ENCODE results near the gene PPP1R1C.

PPP1R1C gene

DNA sequence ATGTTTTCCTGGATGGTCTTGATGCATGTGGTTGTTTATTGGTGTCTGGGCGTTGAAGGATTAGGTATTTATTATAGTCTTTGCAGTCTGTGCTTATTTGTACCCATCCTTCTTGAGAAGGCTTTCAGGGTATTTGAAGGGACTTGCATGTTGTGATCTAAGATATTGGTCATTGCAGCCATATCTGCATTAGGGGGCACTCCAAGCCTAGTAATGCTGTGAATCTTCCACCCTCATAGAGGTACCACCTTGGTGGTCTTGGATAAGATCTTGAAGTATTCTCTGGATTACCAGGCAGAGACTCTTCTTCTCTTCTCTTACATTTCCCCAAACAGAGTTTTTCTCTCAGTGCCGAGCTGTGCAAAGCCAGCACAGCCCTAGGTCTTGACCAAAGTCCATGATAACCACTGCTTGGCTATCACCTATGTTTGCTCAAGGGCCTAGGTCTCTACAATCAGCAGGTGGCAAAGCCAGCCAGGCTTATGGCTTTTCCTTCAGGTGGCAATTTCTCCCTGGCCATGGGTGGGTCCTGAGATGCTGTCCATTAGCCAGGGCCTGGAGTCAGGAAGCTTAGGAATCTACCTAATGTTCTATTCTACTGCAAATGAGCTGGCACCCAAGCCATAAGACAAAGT is 15.4 kb upstream of the PPP1R1C start:
- DNase-seq (ENCODE audit: extremely low read depth in 1 of 2, low read depth in 1 of 2) = no peak

DNA sequence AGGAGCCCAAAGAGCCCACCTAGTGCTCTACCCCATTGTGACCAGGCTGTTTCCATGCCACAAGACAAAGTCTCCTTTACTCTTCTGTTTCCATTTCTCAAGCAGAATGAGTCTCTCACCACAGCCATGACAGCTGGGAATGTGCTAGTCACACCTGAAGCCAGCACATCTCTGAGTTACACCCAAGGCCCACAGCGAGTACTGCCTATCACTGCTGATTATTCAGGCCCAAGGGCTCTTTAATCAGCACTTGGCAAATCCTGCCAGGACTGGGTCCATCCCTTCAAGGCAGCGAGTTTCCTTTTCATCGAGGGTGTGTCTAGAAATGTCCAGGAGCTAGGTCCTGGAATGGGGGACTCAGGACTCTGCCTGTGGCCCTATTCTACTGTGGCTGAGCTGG is 14.6 kb upstream of the PPP1R1C start:
- DNase-seq (ENCODE audit: extremely low read depth in 1 of 2, low read depth in 1 of 2) = no peak

DNA sequence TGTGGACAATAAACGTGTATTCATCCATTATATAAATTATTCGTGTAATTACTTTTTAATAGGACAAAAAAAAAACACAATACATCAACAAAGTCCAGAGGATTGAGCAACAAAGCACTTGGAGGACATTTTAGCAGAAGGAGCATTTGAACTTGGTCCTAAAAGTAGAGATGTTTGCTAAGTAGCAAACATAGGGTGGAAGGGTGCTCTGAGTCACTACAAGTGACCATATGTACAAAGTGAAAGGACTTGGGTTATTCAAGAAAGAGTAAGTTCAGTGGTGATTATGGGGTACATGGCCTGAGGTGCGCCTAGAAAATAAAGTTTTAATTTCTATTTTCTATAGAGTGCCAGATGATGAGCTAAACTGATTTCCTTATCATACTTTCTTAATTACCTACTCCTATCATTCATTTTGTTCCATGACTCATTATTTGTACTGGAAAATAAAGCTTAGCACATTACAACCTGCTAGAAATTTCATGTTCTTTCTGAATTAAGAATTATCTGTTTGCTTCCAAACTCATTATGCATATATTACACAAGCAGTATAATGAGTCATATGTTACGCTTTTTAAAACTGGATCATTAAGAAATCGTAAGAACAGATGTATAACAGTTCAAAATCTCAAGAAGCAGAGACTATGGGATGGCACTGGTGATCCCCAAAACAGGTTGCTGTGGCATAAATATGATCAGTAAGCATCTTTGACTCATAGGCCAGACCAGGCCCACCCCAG is 13.1 kb upstream of the PPP1R1C start:
- no peak for DNase-seq (ENCODE audit: extremely low read depth in 1 of 2, low read depth in 1 of 2)

DNA sequence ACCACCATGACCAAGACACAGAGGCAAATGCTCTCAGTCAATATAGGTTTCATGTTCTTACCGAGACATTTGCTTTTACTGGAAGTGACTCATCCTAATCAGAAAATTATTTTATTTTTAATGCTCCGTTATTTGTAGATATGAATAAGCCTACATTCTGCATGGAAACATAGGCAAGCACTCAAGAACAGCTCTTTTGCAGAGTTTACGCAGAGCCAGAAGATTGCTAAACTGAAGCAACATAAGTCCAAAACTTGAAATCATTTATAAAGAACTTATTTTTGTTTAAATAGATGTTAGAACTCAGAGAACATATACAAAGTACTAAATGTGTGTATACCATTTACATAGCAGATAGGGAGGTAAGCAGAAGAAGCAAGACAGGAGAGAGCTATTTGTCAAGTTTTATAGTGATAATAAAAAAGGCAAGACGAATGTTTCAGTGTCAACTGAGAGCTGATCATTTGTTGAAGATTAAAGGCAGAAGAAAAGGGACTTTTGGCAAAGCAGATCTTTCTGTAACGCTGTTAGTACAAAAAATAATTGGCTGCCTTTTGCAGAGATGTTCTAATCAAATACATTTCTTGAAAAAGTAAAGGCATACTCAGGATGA is 12.4 kb upstream of the PPP1R1C start:
- DNase-seq (ENCODE audit: extremely low read depth in 1 of 2, low read depth in 1 of 2) = no peak

DNA sequence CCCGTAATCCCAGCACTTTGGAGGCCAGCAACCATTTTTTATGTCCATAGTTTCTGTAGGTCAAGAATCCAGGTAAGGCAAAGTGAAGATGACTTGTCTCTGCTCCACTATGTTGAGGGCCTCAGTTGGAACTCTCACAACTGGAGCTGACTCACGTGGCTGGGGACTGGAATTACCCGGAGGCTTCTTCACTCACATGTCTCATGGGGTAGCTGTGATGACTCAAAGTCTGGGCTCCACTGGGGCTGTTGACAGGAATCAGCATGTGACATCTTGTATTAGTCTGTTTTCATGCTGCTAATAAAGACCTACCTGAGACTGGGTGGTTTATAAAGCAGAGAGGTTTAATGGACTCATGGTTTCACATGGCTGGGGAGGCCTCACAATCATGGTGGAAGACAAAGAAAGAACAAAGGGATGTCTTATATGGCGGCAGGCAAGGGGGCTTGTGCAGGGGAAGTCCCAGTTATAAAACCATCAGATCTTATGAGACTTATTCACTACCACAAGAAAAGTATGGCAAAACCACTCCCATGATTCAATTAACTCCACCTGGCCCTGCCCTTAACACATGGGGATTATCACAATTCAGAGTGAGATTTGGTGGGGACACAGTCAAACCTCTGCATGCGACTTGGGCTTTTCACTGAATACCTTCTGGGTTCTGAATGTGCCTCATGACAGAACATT is 7.8 kb upstream of the PPP1R1C start:
- DNase-seq (ENCODE audit: extremely low read depth in 1 of 2, low read depth in 1 of 2) = no peak

DNA sequence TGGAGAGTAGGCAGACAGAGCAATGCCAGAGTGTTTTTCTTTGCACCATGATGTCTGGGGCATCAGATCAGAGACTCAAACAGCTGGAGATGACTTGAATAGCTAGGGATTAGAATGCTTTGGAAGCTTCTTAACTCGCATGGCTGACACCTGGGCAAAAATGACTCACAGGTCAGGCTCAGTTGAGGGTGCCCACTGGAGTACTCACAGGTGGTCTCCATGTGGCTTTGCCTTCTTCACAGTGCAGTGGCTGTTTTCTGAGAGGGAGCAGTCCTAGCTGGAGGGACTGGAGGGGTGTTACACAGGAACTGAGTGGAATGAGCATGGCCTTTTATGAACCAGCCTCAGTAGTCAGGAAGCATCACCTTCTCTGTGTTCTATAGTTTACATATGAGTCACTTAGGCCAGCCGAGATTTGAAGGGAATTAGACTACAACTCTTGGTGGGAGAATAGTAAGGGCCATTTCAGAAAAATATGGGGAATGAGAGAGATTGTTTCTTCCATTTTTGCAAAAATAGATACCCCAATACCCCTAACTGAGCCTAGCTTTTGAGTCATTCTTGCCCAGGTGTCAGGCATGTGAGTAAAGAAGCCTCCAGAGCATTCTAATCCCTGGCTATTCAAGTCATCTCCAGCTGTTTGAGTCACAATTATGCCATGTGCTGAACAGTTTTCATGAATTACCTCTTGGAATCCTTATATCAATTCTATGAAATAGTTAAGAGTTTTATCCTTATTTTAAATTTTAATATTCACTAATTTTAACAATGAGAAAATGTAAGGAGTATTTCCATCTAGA is 7.1 kb upstream of the PPP1R1C start:
- DNase-seq (ENCODE audit: extremely low read depth in 1 of 2, low read depth in 1 of 2) = no peak

DNA sequence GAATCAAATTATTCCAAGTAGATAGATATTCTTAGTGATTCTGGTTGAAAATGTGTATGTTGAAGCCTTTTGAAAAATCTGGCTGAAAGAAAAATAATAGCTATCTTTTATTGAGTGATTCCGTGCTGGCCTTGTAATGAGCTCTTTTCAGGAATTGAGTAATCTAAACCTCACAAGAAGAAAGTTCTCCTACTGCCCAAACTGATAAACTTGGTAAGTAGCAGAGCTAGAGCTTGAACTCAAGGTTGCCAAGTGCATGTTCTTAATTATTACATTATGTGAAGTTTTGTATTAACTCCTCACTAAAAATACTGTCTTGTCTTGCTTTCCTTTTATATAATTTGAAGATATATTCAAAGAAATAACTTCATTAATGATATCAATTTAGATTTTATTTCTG is 1.6 kb upstream of the PPP1R1C start:
- no peak for DNase-seq (ENCODE audit: extremely low read depth in 1 of 2, low read depth in 1 of 2)

DNA sequence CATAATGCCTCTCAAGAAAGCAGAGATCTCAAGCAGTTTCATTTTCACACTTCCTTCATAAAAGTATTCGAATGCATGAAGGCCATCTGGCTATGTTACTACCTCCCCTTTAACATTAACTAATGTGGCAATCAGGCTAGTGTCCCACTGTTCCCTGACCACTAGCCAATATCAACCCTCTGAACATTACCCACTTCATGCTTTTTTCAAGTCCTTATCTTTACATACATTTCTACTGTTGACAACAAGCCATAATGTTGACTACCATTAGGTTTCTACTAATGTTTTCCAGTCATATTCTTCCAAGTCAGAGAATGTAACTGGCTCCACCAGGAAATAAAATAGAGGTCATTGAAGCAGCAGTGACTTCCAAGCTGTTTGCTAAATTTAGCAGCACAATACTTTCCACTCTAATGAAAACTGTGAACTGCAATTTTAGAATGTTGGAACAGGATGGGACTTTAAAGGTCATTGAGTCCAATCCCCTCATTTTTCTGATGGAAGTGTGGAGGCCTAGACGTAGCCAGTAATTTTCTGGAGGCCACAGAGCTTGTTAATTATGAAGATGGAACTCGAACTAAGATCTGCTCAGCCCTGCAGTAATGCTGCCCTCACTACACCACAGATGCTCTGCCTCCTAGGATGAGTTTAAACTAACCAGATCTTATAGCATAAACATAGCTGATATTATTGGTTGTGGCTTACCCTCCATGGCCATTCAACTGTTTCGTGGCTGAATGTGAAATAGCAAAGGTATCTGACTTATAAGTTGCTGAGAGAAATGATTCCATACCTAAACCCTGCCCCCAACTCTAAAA is 630 bp upstream of the PPP1R1C start:
- DNase-seq (ENCODE audit: extremely low read depth in 1 of 2, low read depth in 1 of 2) = no peak

DNA sequence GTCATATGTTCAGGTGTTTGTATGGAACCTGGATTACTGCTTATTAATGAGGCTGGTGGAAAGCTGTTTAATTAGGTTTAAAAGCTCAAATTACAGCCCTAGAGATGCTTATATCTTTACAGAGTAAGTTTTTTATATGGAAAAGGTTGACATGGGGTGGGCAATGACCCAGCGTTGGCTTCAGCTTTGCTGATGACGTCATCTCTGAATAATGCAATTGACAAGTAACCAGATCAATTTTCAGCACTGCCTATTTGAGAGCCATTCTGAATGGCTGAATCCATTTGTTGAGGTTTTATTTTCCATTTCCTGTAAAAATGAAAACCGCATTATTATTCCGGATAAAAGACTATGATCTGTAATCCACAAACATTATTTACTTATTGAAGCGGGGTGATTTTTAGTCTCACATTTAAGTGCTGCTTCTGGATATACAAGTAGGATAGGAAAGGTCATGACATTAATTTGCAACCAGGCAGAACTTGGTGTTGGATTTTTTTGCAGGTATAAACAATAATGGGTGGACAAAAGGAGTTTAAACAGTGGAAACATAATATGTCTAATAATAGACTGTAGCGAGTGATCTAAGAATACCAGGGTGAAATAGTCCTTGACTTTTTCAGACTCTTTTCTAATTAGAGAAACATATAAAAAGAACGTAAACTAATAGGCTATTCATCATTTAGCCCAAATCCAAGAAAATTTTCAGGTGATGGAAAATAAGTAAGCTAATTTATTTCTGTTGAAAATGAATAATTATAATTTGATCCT is 2.7 kb downstream of the PPP1R1C start:
- no peak for DNase-seq (ENCODE audit: extremely low read depth in 1 of 2, low read depth in 1 of 2)

DNA sequence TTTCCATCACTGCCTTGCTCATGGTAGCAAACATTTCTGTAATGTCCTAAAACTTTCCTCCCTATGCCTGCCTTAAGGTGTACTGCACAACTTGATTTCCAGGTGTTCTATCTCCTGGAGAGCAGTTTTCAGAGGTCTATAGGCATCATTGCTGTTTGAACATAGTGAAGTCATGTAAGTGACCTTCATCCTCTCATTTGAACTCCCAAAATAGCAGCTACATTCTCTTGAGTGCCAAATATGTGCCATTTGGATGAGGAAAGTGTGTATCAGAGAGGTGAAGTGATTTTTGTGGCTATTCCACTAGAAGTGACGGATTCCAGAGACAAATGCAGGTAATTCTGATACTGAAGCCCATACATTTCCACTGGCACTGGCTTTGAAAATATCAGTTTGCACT is 3.4 kb downstream of the PPP1R1C start:
- DNase-seq (ENCODE audit: extremely low read depth in 1 of 2, low read depth in 1 of 2) = no peak

DNA sequence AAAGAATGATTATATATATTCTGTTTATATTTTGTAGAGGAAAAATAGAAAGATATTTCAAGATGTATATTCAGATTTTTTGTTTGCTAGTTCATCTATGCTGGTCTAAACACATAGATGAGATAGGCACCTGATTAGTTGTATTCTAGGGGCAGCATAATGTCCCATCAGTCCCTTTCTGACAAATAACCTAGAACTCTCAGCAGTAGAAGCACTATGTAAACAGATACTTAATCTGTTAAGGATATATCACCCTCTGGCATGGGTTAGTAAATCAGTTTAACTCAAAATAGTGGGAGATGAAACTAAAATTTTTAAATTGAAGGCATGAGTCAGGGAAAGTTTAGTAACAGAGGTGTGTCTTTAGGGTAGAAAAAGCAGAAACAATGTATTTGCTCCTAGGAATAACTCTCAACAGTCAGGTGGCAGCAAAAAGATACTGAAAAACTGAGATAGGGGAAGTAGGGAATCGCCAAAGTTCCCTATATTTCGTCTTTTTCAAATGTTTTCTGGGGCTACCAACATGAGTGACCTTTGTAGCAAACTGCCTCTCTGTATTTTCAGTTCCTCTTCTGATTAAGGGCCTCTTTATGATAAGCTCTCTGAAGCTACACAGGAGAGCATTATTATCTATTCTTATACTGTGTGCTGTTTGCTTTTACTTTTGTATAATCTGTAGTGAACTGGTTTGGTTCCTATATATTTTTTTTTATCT is 5.7 kb downstream of the PPP1R1C start:
- no peak for DNase-seq (ENCODE audit: extremely low read depth in 1 of 2, low read depth in 1 of 2)

DNA sequence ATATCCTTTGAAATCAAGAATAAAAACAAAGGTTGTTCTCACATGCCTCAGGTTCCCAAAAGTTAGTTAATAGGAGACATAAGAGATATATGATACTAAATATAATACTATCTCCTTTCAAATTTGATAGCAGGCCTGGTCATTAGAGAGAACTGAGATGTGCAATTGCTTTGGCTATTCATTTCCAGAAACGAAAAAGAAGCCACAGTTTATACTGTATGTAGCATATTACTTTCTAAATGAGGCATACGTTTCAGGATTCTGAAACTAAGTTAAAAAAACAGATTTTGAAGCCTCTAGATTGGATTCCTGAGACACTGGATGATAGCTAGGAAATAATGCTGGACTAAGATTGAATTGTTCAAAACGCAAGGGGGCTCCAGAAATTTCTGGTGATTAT is 7.1 kb downstream of the PPP1R1C start:
- DNase-seq (ENCODE audit: extremely low read depth in 1 of 2, low read depth in 1 of 2) = no peak

DNA sequence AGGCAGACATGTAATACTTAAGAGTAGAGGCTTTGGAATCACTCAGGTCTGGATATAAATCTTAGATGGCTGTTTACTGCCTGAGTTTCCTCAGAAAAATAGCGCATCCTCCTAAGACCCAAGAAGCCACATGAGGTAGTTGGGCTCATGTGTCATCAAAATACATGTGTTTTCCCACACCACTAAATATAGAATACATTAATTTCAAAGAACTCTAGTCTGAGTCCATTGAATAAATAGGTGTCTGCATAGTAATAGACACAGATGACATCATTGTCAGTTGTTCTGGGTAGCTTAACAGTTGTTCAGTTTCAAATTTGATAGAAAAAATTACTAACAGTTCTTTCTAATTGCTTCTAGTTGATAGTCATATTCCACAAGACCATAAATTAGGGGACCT is 9.6 kb downstream of the PPP1R1C start:
- no peak for DNase-seq (ENCODE audit: extremely low read depth in 1 of 2, low read depth in 1 of 2)

DNA sequence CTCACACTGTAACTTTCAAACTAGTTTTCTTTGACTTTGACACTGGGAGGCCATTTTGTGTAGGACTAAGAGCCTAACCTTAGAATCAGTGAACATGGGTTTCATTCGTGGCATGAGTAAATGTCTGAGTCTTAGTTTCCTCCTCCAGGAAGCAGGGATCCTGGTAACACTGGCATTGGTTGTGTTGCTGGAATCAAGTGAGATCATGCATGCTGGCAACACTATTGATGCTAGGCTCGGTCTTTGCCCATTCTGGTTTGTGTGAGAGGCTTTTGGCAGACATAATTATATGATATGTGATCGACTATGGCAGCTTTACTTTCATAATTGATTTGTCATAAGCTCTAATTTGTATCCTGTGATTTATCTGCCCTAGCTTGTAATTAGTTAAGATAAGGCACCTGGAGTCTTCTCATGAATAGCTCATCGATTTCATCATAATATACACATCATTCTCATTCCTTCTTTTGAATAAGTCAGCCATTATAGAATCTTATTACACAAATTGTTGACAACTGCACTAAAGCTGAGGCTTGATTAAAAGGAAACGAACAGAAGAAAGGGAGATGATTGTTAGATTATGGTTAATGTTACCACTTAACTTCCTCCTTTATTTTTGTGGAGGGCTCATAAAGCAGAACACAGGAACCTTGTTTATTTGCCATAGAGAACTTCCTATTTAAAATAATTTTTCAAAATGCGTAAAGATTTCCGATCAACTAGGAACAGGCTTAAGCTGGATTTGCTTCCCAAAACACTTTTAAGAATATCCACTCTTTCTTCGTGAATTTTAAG is 12.6 kb downstream of the PPP1R1C start:
- DNase-seq (ENCODE audit: extremely low read depth in 1 of 2, low read depth in 1 of 2) = no peak

DNA sequence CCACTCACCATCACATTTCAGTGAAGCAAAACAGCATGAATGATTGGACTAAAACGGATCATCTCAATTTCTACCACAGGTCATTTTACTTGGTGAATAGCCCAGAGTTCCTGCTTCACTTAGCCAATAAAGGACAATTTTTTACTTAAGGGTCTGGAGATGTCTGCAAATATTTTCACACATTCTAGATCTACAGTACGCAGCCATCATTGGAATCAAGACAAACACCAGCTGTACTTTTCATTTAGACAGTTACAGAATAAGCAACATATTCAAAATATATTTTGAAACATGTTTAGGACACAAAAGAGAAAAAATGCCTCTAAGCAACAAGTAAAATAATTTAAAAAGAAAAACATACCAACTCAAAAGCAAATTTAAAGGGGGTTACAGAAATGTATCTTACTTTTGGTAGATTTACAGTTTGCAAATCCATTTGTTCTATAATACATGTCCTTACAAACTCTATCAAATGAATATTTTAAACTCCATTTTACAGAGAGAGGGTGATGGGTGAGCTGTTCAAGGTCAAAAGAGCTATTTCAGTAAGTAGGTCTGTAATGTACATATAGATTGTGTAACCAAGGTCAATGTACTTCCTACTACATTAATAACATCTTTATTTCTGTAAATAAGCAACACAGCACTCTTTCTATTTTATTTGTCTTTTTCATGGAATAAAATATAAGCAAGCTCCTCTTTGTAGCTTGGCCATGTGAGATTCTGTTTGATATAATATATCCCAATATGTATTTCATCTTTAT is 13.4 kb downstream of the PPP1R1C start:
- DNase-seq (ENCODE audit: extremely low read depth in 1 of 2, low read depth in 1 of 2) = no peak

DNA sequence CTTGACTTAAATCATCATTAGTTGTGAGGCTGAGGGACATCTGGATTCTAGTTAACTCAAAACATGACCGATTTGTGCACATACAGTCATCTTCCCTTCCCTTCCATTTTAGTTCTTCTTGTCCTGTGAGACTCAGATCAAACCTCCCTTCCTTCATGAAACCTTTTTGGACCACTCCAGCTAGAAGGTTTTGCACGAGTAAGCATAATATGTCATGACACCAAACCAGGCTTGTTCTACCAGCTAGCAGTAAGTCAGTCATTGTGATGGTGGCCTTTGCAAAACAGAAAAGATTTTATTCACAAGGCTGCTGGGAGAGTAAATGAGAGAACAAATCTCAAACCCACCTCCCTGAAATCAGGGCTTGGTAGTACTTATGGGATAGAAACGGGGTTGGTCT is 14.3 kb downstream of the PPP1R1C start:
- DNase-seq (ENCODE audit: extremely low read depth in 1 of 2, low read depth in 1 of 2) = no peak

DNA sequence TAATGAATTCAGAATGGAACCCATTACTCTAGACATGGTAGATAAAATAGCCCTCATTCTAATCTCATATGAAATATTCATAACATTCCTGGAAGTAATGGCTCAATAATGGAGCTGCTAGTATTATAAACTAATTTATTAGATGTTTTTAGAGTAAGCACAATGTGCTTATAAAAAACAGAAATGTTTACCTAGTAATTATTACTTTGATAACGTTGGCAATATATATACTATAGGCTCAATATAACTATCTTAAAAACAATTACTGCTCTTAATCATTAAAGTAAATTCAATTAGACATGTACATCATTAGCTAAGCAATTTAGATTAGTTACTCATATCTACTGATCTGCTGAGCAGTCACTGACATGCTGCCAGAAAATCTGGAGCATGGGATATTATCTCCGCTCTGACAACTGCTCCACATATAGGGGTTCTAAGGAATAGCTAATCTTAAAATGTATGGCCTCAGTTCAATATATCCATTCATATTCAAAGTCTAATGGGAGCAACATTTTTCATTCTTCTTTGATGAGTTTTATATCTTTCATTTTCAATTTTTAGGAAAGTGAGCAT is 19.4 kb downstream of the PPP1R1C start:
- no peak for DNase-seq (ENCODE audit: extremely low read depth in 1 of 2, low read depth in 1 of 2)
